Activated naive CD4-positive, alpha-beta T cell treated with anti-CD3 and anti-CD28 coated beads, Interleukin-2, amount 10 ng/mL, durations not matched to agents 7 days and 5 days (primary cell): ENCODE measurements around the gene XYLT1.
"Not testable (repeated sequence)": the region's sequence is repeated elsewhere in the genome, so short reads cannot be mapped to it uniquely, and the experiment has no call there.

ENCODE experiments used
- CTCF ChIA-PET: fragments of 350-600 bp; sonication (Branson Sonifier 250); formaldehyde crosslinking; loops from one replicate; lab custom pipeline; 2021; ENCODE audit warnings: antibody characterized with exemption; lab: Charles Lee
- DNase-seq: peaks from one replicate; pipeline ENCODE4 v3.0.0-alpha.2; 2020
- H3K27ac Mint-ChIP-seq: one replicate; pipeline ENCODE4 v1.8.0; 2021; ENCODE audit warnings: mild to moderate bottlenecking, moderate library complexity, mixed read lengths
- H3K27me3 Mint-ChIP-seq: one replicate; pipeline ENCODE4 v1.8.0; 2021; ENCODE audit warnings: mild to moderate bottlenecking, mixed read lengths
- H3K36me3 Mint-ChIP-seq: one replicate; pipeline ENCODE4 v1.8.0; 2021; ENCODE audit warnings: mixed read lengths
- H3K4me1 Mint-ChIP-seq: one replicate; pipeline ENCODE4 v1.8.0; 2021; ENCODE audit warnings: mixed read lengths
- H3K4me3 Mint-ChIP-seq: one replicate; pipeline ENCODE4 v1.8.0; 2021; ENCODE audit warnings: mild to moderate bottlenecking, moderate library complexity, mixed read lengths
- H3K9me3 Mint-ChIP-seq: one replicate; pipeline ENCODE4 v1.8.0; 2021; ENCODE audit warnings: mixed read lengths

Gene XYLT1

DNA sequence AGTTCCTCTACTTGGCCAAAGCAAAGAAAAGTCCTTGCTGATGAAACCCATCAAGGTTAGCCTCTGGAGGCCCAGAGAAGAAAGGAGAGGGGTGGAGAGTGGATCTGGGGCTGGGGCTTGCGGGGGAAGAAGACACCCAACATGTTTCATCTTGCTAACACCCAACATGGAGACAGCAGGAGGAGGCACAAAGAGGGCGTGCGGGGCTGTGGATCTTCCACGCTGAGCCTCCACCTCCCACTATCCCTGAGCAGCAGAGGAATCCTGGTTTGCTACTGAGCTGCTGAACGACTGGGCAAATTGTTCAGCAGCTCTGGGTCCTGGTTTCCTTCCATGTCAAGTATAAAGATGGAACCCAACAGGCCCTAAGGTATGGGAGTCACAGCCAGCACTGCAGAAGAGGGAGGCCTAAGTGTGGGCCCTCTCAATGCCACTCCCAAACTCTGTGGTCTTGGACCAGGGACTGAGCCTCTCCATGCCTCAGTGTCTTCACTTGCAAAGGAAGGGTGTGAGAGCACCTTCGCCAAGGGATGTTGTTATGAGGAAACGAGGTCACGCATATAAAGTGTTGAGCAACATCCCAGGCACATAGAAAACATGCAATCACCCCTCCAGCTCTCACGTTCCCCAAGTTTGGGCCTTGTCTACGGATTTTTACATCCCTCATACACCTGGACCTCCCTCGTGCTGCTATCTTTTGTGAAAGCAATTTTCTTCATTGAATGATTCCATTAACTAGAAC is 122.5 kb downstream of the XYLT1 start:
- Mint-ChIP-seq H3K4me3 (peak overlapping the region; percentile 41), H3K27me3 (no peaks in the 10 kb centered on the region), H3K27ac (peak overlapping the region; percentile 98), H3K4me1 (peaks cover 85% of the 10 kb centered on the region), H3K36me3 (peaks cover 42% of the 10 kb centered on the region), H3K9me3 (no peaks in the 10 kb centered on the region)
- no peak for DNase-seq
- CTCF ChIA-PET = interaction anchor here (1.6 to 5.1 kb wide), 3 partner anchors 11 to 121 kb away, joined by 5 to 24 read pairs (median 8); no protein-coding TSS in a partner anchor

DNA sequence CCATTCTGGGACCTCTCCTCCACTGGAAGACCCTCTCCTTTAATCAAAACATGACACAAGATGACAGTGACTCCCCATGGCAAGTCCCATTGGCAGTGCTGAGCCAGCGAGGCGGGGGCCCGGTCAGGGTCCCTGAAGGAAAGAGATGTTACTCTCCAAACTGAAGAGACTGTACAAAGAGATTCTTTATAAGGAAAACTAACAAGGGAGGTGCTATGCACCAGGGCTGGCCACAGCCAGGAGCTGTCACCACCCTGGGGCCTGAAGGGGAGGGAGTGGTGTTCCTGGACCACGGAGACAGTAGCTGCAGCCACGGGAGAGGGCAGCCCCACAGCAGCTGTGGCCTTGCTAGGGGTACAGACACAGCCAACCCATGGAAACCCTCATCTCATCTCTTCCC is 123.1 kb downstream of the XYLT1 start:
- peaks cover 85% of the 10 kb centered on the region for H3K4me1 Mint-ChIP-seq

DNA sequence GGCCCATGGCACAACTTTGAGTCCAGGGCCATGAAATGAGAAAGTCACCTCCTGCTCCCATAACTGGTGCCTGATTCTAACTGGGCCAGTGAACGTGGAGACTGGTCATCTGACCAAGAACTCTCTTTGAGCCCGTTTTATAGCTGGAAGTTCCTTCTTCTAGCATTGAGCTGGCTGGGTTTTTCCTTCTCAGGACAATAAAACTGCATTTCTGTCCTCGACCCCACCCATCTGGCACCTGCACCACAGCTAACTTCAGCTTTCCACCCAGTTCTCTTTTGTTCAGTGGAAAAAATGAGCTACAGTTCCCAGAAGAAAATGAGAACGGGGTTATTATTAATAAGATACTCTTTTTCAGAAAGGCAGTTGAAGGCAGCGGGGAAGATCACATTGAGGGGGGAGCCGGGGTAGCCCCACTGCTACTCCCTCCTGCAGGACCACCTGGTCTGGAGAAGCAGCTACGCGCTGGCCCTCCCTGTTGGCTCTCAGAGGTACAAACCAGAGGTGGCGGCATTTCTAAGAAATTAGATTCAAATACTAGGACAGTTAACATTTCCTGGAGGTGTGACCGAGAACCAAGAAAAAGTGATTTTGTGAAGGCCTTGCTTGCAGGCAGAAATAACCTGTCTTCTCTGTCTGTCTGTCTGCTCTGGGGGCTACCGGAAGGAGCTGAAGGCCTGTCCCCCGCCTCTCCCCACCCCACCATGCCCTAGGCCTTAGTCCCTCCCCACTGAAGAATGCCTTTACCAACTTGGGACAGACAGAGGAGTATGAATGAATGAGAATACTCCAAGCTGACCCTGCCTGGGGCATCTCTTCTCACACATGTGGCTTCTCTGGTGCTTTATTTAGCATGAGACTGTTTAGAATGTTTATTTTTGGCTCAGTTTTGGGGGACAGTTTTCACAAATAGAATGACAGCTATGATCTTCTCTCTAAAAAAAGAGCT is 123.9 kb downstream of the XYLT1 start:
- CTCF ChIA-PET = interaction anchor here (1.0 to 5.1 kb wide), 6 partner anchors 12 to 135 kb away, joined by 3 to 24 read pairs (median 6); no protein-coding TSS in a partner anchor
- peak; percentile 55 for DNase-seq
- Mint-ChIP-seq H3K27me3 (no peaks in the 10 kb centered on the region), H3K4me3 (peak overlapping the region; percentile 41), H3K36me3 (peaks cover 49% of the 10 kb centered on the region), H3K9me3 (no peaks in the 10 kb centered on the region), H3K4me1 (peaks cover 86% of the 10 kb centered on the region), H3K27ac (peak overlapping the region; percentile 98)

More for the DNA sequence above, 123.1 kb downstream of the XYLT1 start:
- Mint-ChIP-seq H3K9me3 (no peaks in the 10 kb centered on the region), H3K27ac (peak overlapping the region; percentile 98), H3K36me3 (peaks cover 43% of the 10 kb centered on the region), H3K27me3 (no peaks in the 10 kb centered on the region), H3K4me3 (peak overlapping the region; percentile 41)
- CTCF ChIA-PET = interaction anchor here (1.0 to 5.1 kb wide), 6 partner anchors 11 to 136 kb away, joined by 3 to 24 read pairs (median 6); no protein-coding TSS in a partner anchor
- no peak for DNase-seq

DNA sequence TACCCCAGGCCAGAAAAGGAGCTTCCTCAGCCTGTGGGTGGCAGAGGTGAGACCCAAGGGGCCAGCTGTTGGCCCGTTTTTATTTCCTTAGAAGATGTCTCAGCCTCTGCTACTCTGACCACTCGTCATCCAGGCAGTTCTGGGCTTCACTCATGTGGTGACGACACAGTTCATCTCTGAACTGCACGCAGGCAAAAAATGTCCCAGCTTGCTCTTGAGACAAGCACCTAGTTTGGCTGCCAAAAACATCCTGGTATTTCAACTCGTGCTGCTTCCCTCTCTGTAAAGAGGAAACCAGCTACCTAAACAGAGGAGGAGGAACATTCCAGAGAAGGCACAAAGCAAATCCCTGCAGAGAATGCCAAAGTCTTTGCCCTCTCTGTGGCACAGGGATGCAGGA is 125.7 kb downstream of the XYLT1 start:
- Mint-ChIP-seq H3K27ac (peak overlapping the region; percentile 89), H3K36me3 (peaks cover 48% of the 10 kb centered on the region), H3K9me3 (no peaks in the 10 kb centered on the region), H3K27me3 (no peaks in the 10 kb centered on the region), H3K4me1 (peaks cover 90% of the 10 kb centered on the region), H3K4me3 (no peak overlapping the region)
- no peak for DNase-seq
- CTCF ChIA-PET = interaction anchor here (0.6 to 5.1 kb wide), 8 partner anchors 10 to 124 kb away, joined by 3 to 24 read pairs (median 5); no protein-coding TSS in a partner anchor

DNA sequence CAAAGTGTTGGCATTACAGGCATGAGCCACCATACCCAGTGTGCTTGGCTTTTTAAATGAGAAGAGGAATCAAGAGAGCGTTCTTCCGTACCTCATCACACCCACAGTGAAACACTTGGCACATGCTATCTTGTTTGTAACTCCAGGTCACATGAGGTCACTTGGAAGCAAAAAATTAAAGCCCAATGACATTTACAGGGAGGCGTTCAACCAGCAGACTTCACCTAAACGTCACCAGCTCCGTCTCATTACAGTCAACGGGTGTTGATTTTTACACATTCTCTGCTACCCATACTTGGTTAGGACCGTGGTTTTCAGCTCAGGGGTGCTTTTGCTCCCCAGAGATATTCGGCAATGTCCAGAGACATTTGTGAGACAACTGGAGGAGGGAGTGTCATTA is 127.0 kb downstream of the XYLT1 start:
- H3K4me3 Mint-ChIP-seq = peak overlapping the region; percentile 21
- peaks cover 84% of the 10 kb centered on the region for H3K4me1 Mint-ChIP-seq
- peaks cover 41% of the 10 kb centered on the region for H3K36me3 Mint-ChIP-seq
- CTCF ChIA-PET = interaction anchor here (1.7 kb wide), 1 partner anchor 20 kb away, joined by 4 read pairs; no protein-coding TSS in a partner anchor
- no peaks in the 10 kb centered on the region for H3K27me3 Mint-ChIP-seq
- peak overlapping the region; percentile 97 for H3K27ac Mint-ChIP-seq
- no peaks in the 10 kb centered on the region for H3K9me3 Mint-ChIP-seq
- no peak for DNase-seq

DNA sequence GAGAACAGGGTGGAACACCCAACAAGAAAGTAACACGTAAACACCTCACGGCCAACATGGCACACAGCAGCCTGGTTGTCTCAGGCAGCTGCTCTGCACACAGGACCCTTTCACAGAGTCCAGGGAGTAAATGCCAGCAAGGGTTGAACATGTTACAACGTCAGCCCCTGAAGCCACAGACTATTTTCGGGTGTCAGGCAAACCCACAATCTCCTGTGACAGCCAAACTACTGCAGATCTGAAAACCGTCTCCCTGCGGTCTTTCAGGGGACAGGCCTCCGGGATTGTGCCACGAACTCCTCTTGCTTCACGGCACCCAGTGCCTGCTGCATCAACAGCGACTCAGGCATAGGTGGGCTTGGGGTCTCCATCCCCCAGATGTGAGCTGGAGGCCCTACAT is 127.7 kb downstream of the XYLT1 start:
- peaks cover 80% of the 10 kb centered on the region for H3K4me1 Mint-ChIP-seq
- peak overlapping the region; percentile 97 for H3K27ac Mint-ChIP-seq
- CTCF ChIA-PET = interaction anchor here (1.1 to 1.7 kb wide), 2 partner anchors 21 to 120 kb away, joined by 3 to 4 read pairs; no protein-coding TSS in a partner anchor
- peak; percentile 73 for DNase-seq
- H3K36me3 Mint-ChIP-seq = peaks cover 38% of the 10 kb centered on the region
- H3K9me3 Mint-ChIP-seq = no peaks in the 10 kb centered on the region
- H3K27me3 Mint-ChIP-seq = no peaks in the 10 kb centered on the region
- H3K4me3 Mint-ChIP-seq = peak overlapping the region; percentile 21

DNA sequence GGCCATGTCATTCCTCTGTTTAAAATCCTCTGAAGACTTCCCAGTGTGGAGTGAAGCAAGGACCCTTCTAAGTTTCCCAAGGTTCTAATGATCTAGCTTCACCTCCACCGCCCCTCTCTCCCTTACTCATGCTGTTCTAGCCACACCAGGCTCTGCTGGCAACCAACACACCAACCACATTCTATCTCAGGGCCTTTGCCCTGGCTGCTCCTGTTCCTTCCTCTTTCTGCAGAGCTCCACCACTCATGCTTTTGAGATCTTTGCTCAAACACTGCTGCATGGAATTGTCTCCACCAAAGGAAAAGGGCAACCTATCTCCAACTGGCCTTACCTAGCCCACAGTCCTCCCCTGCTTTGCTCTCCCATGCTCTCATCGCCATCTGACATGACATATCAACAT is 128.7 kb downstream of the XYLT1 start:
- peak overlapping the region; percentile 15 for H3K4me3 Mint-ChIP-seq
- no peaks in the 10 kb centered on the region for H3K9me3 Mint-ChIP-seq
- H3K27ac Mint-ChIP-seq = peak overlapping the region; percentile 97
- CTCF ChIA-PET = interaction anchor here (1.1 to 1.7 kb wide), 2 partner anchors 22 to 121 kb away, joined by 3 to 4 read pairs; no protein-coding TSS in a partner anchor
- peaks cover 75% of the 10 kb centered on the region for H3K4me1 Mint-ChIP-seq
- no peaks in the 10 kb centered on the region for H3K27me3 Mint-ChIP-seq
- peaks cover 30% of the 10 kb centered on the region for H3K36me3 Mint-ChIP-seq
- peak; percentile 33 for DNase-seq

DNA sequence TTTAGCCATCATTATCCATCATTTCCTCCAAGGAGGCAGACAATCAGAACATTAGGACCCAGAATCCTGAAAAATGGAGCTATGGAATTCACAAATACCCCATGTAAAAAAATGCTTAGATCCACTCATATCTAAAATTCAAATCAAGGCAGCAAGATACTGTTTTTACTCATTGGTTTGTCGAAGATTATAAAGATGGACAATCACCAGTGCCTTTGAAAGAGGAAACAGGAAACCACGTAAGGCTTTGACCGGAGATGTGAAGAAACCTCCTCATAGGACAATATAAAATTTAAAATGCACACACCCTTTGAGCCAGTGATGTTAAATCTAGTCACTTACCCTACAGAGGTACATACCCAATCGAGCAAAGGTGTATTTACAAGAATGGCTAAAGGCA is 130.0 kb downstream of the XYLT1 start:
- Mint-ChIP-seq H3K4me3 (no peak overlapping the region), H3K4me1 (peaks cover 64% of the 10 kb centered on the region), H3K27ac (peak overlapping the region; percentile 97), H3K9me3 (no peaks in the 10 kb centered on the region), H3K36me3 (peaks cover 34% of the 10 kb centered on the region), H3K27me3 (no peaks in the 10 kb centered on the region)
- DNase-seq = no peak
- CTCF ChIA-PET = interaction anchor here (1.3 kb wide), 1 partner anchor 75 kb away, joined by 3 read pairs; no protein-coding TSS in a partner anchor

DNA sequence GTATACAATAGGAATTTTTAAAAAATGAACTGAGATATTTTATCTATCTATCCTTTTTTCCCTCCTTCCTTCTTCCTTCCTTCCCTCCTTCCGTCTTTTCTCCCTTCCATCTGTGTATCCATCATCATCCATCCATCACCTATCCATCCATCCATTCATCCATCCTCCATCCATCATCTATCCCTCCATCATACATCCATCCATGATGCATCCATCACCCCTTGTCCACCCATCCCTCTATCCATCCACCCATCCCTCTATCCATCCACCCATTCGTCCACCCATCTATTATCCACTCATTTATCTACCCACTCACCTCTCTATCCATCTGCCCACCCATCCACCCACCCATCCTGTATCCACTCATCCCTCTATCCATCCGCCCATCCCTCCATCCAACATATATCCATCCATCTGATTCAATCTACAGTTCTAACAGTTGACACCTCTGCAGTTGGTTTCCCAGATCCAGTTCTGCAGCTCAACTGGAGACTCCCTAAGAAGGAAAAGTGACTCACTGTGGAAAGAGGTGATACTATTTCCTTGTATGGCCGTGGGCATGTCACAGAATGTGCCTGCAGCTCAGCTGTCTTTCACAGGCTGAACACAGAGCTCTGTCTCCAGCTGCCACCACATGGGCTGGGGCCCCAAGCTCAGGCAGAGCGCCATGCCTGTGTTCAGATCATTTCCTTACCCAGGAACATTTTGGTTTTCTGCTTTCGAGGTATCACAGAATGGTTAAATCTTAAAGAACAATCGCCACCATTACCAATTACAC is 130.8 kb downstream of the XYLT1 start:
- CTCF ChIA-PET = interaction anchor here (0.8 to 1.3 kb wide), 2 partner anchors 30 to 76 kb away, joined by 3 read pairs; no protein-coding TSS in a partner anchor
- H3K27me3 Mint-ChIP-seq = no peaks in the 10 kb centered on the region
- peaks cover 61% of the 10 kb centered on the region for H3K4me1 Mint-ChIP-seq
- H3K27ac Mint-ChIP-seq = peak overlapping the region; percentile 58
- DNase-seq = no peak
- no peak overlapping the region for H3K4me3 Mint-ChIP-seq
- no peaks in the 10 kb centered on the region for H3K9me3 Mint-ChIP-seq
- H3K36me3 Mint-ChIP-seq = peaks cover 36% of the 10 kb centered on the region

DNA sequence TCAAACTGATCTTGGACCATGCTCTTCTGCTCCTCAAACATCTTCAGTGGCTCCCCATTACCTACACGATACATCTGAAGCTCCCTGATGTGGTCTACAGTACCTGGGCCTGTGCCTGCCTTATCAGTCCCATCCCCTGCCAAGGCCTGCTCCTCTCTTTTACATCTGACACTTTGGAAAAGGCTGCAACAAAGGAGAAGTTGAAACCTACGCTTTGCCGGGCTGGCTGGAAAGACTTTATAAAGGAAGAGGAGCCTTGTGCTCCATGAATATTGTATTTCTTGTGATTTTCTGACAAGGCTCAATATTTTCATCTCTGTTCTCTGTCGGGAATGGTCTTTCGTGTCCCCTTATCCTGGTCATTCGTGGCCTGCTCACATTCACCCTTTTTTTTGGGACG is 132.5 kb downstream of the XYLT1 start:
- H3K9me3 Mint-ChIP-seq = no peaks in the 10 kb centered on the region
- H3K27ac Mint-ChIP-seq = peak overlapping the region; percentile 85
- H3K4me3 Mint-ChIP-seq = no peak overlapping the region
- no peaks in the 10 kb centered on the region for H3K27me3 Mint-ChIP-seq
- CTCF ChIA-PET = no interaction called here
- peaks cover 46% of the 10 kb centered on the region for H3K4me1 Mint-ChIP-seq
- no peak for DNase-seq
- peaks cover 30% of the 10 kb centered on the region for H3K36me3 Mint-ChIP-seq

DNA sequence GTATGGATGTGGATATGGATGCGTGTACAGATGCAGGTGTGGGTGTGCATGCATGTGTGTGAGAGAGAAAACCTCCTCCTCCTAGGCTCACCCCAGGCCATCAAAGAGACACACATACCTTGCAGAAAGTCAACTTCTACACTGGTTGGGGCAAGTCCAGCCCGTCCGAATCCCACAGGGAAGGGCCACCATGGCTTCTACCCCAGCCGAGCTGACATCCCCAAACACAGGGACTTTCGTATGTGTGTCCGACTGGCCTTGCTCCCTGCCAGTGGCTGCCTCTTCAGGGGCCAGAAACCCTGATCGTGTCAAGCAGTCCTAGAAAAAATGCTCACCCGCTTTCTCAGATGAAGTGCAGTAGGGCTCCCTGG is 134.2 kb downstream of the XYLT1 start:
- H3K36me3 Mint-ChIP-seq = peaks cover 15% of the 10 kb centered on the region
- CTCF ChIA-PET = no interaction called here
- H3K9me3 Mint-ChIP-seq = no peaks in the 10 kb centered on the region
- H3K4me1 Mint-ChIP-seq = peaks cover 29% of the 10 kb centered on the region
- no peak overlapping the region for H3K27ac Mint-ChIP-seq
- no peaks in the 10 kb centered on the region for H3K27me3 Mint-ChIP-seq
- H3K4me3 Mint-ChIP-seq = no peak overlapping the region
- DNase-seq = no peak

DNA sequence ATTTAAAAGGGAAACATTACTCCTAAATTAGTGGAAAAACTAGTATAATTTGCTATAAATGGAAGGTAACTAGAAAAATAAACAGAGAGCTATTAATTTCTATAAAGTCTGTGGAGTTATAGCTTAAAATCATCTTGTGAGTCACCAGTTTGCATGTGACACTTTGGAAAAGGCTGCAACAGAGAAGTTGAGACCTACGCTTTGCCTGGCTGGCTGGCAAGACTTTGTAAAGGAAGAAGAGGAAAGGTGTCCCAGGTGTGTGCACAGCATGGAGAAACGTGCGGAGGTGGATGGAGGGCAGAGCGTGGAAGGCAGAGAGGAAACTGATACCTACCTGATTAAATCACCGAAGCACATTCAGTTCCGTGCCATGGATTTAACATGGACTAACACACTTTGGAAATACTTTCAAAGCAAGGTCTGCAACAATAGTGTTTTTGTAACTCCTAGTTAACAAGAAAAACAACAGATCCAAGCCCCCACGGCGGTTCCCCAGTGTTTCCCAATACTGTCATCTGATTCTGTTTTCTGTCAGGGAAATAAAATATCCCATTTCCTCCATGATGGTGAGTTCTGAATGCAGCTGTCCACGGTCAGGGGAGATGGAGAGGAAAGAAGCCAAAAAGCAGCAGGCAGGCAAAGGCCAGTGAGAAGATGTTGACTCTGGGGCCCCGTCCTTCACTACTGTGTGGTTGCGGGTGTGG is 134.8 kb downstream of the XYLT1 start:
- H3K4me1 Mint-ChIP-seq = peaks cover 24% of the 10 kb centered on the region
- H3K9me3 Mint-ChIP-seq = no peaks in the 10 kb centered on the region
- H3K4me3 Mint-ChIP-seq = no peak overlapping the region
- H3K27me3 Mint-ChIP-seq = no peaks in the 10 kb centered on the region
- no peak for DNase-seq
- no peak overlapping the region for H3K27ac Mint-ChIP-seq
- CTCF ChIA-PET = no interaction called here
- H3K36me3 Mint-ChIP-seq = peaks cover 12% of the 10 kb centered on the region

DNA sequence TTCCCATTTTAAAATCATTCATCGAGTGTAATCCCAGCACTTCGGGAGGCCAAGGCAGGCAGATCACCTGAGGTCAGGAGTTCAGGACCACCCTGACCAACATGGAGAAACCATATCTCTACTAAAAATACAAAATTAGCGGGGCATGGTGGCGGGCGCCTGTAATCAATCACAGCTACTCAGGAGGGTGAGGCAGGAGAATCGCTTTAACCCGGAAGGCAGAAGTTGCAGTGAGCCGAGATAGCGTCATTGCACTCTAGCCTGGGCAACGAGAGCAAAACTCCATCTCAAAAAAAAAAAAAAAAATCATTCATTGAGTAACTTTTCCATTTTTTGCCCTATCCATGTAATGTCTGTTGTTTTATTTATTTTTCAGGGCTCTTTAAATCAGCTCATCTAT is 135.4 kb downstream of the XYLT1 start:
- CTCF ChIA-PET = interaction anchor here (1.2 kb wide), 1 partner anchor 10 kb away, joined by 3 read pairs; no protein-coding TSS in a partner anchor
- peaks cover 11% of the 10 kb centered on the region for H3K36me3 Mint-ChIP-seq
- H3K4me1 Mint-ChIP-seq = peaks cover 18% of the 10 kb centered on the region
- H3K4me3 Mint-ChIP-seq, H3K9me3 Mint-ChIP-seq, H3K27me3 Mint-ChIP-seq, DNase-seq, H3K27ac Mint-ChIP-seq: not testable (repeated sequence)
